GM12878 (cell line): ENCODE measurements around the gene ARHGAP6. TPM values are rescaled to one million over a fixed set of nuclear protein-coding genes. Genes with fewer than 3 reads are reported as not detected.
A peak's percentile ranks its signal among the peaks of the same experiment; 100 is the strongest.

ENCODE experiments used
- ATAC-seq: fragments of 200-7000 bp; cut with Tn5 transposase; 3 replicates; pipeline ENCODE4 v1.9.1; 2020; ENCODE audit warnings: mild to moderate bottlenecking, moderate library complexity
- BruUV-seq: library from RNA; stranded (reverse); fragments of 400-500 nt; replicated peaks from 2 replicates; lab custom pipeline; 2021; lab: Mats Ljungman, UMichigan
- CTCF ChIA-PET: fragments of 300-600 bp; sonication (Branson Sonifier 250); formaldehyde crosslinking; extraction: SDS; loops from one replicate; lab custom pipeline; 2021; ENCODE audit warnings: inconsistent platforms; lab: Yijun Ruan, JAX
- POLR2A ChIA-PET: fragments of 350-600 bp; formaldehyde crosslinking; extraction: SDS; loops from one replicate; lab custom pipeline; 2021; ENCODE audit warnings: inconsistent platforms; lab: Charles Lee
- RAD21 ChIA-PET: fragments of 300-600 bp; sonication (Branson Sonifier 250); formaldehyde crosslinking; loops from one replicate; lab custom pipeline; 2023; ENCODE audit warnings: antibody characterized with exemption; ENCODE audit not compliant: unreplicated experiment; lab: Charles Lee
- SMC1A ChIA-PET: fragments of 300-600 bp; sonication (Branson Sonifier 250); formaldehyde crosslinking; loops from one replicate; lab custom pipeline; 2023; ENCODE audit not compliant: unreplicated experiment, uncharacterized antibody; lab: Charles Lee
- DNase-seq: peaks from one replicate; pipeline ENCODE4 v3.0.0-alpha.2; 2011; ENCODE audit warnings: low read depth, low spot score
- FAIRE-seq: peaks from 3 replicates; lab custom pipeline; 2011; peaks lifted over from hg19 to GRCh38; lab: Jason Lieb, UNC
- H2AFZ ChIP-seq: 2 replicates; pipeline ENCODE4 v1.6.0; 2011; ENCODE audit warnings: low read depth, low read length, control low read depth; ENCODE audit not compliant: control insufficient read depth
- H3K27ac ChIP-seq: 2 replicates; pipeline ENCODE4 v1.5.1; 2011; ENCODE audit warnings: control low read depth; ENCODE audit not compliant: control insufficient read depth, insufficient read depth
- H3K27me3 ChIP-seq, 2 experiments: replicated peaks in 1 of 2; 2 replicates each; pipeline versions ENCODE4 v1.6.0 to v1.6.1; 2011; ENCODE audit warnings: low read length in 1 of 2; ENCODE audit not compliant: control insufficient read depth in 2 of 2, insufficient read depth in 2 of 2
- H3K36me3 ChIP-seq, 2 experiments: 2 replicates each; pipeline ENCODE4 v1.5.1; 2011; ENCODE audit warnings: low read length in 1 of 2; ENCODE audit not compliant: control insufficient read depth in 2 of 2, insufficient read depth in 2 of 2
- H3K4me1 ChIP-seq: 2 replicates; pipeline ENCODE4 v1.6.1; 2011; ENCODE audit warnings: mild to moderate bottlenecking, low read length, moderate library complexity, mixed read lengths; ENCODE audit not compliant: control insufficient read depth, insufficient read depth
- H3K4me2 ChIP-seq: 2 replicates; pipeline ENCODE4 v1.6.0; 2011; ENCODE audit warnings: control low read depth; ENCODE audit not compliant: control insufficient read depth, insufficient read depth
- H3K4me3 ChIP-seq: fragments of 200-600 bp; sonication (generic); 2 replicates; pipeline ENCODE4 v1.5.1; 2016
- H3K79me2 ChIP-seq: 2 replicates; pipeline ENCODE4 v1.6.0; 2011; ENCODE audit warnings: low read length; ENCODE audit not compliant: control insufficient read depth, insufficient read depth
- H3K9ac ChIP-seq: 2 replicates; pipeline ENCODE4 v1.8.0; 2011; ENCODE audit warnings: low read length, control low read depth, mixed read lengths; ENCODE audit not compliant: control insufficient read depth, insufficient read depth
- H3K9me3 ChIP-seq: replicated peaks from 3 replicates; pipeline ENCODE4 v1.5.1; 2011; ENCODE audit warnings: mild to moderate bottlenecking, low read length; ENCODE audit not compliant: control insufficient read depth, insufficient read depth
- H4K20me1 ChIP-seq: 2 replicates; pipeline ENCODE4 v1.6.0; 2011; ENCODE audit not compliant: control insufficient read depth, insufficient read depth
- BCL11A ChIP-seq: IDR thresholded peaks from 2 replicates; pipeline ENCODE4 v1.6.1; 2011; ENCODE audit warnings: low read depth, low read length
- IRF4 ChIP-seq: IDR thresholded peaks from 2 replicates; pipeline ENCODE4 v1.6.1; 2011; ENCODE audit warnings: low read depth, low read length
- NFYB ChIP-seq: IDR thresholded peaks from 2 replicates; pipeline ENCODE4 v1.6.1; 2011; ENCODE audit warnings: low read depth, mild to moderate bottlenecking, low read length, improper control_type of control experiment, moderate library complexity; ENCODE audit not compliant: insufficient read depth
- RELA ChIP-seq: fragments of 450-650 bp; IDR thresholded peaks from 2 replicates; pipeline ENCODE4 v1.8.0; 2014; ENCODE audit warnings: borderline replicate concordance; ENCODE audit not compliant: partially characterized antibody
- TBL1XR1 ChIP-seq: IDR thresholded peaks from 2 replicates; pipeline ENCODE4 v1.6.1; 2012; ENCODE audit warnings: low read depth, low read length, improper control_type of control experiment
- WGBS: methylation state at CpG from one replicate; pipeline ENCODE4 v1.1.6; 2016; ENCODE audit warnings: low lambda C conversion rate; ENCODE audit not compliant: insufficient replicate concordance, insufficient coverage; ENCODE audit errors: missing lambda C conversion rate; 5-methylcytosine and 5-hydroxymethylcytosine counted together
- in situ Hi-C: fragments of 300-500 bp; cut with MboI; formaldehyde crosslinking; loops from 9 replicates; pipeline ENCODE4 v1.14.3; 2018; ENCODE audit warnings: mixed read lengths
- intact Hi-C: fragments of 100-400 bp; cut with micrococcal nuclease; formaldehyde crosslinking; loops from one replicate; pipeline ENCODE4 v1.14.2; 2022; ENCODE audit not compliant: unreplicated experiment
- polyA plus RNA-seq, 11 experiments: library from polyadenylated mRNA; depleted of rRNA in 4 of 11; unstranded in 6 of 11; stranded (reverse) in 5 of 11; fragments of >200 nt; fragmentation: Nextera tagmentation in 4 of 11; fragmentation: Illumina TruSeq in 1 of 11; extraction: Ambion mirVana in 4 of 11; extraction: Trizol in 1 of 11; gene quantifications; 1 replicate in 1 of 11; 2 replicates in 10 of 11; pipeline versions ENCODE4 v1.2.1 to v1.2.3, GENCODE V29; 2011 to 2016; ENCODE audit warnings: inconsistent platforms in 2 of 11, missing spikeins in 2 of 11, low read depth in 1 of 11
- total RNA-seq, 4 experiments: library from RNA; depleted of rRNA in 3 of 4; stranded (reverse); fragments of >200 nt in 3 of 4; fragmentation: Illumina TruSeq in 1 of 4; extraction: Trizol in 1 of 4; gene quantifications; 2 replicates each; pipeline versions ENCODE4 v1.2.1 to v1.2.3, GENCODE V29; 2013 to 2021
- TF ChIP-seq, protein P1 (sequence below): fragments of 450-650 bp; IDR thresholded peaks from 2 replicates; pipeline ENCODE4 v1.6.1; 2017; ENCODE audit warnings: mild to moderate bottlenecking
- TF ChIP-seq, protein P2 (sequence below): fragments of 450-650 bp; IDR thresholded peaks from 2 replicates; pipeline ENCODE4 v1.6.1; 2016; ENCODE audit warnings: mild to moderate bottlenecking, moderate library complexity, borderline replicate concordance

The ARHGAP6 gene
- total and polyA plus RNA-seq, 10 of the 15 experiments (the other 5 are each of a cell fraction or from before 2014, with no cell fraction given): 0.20 to 1.8 (median 0.76) TPM

DNA sequence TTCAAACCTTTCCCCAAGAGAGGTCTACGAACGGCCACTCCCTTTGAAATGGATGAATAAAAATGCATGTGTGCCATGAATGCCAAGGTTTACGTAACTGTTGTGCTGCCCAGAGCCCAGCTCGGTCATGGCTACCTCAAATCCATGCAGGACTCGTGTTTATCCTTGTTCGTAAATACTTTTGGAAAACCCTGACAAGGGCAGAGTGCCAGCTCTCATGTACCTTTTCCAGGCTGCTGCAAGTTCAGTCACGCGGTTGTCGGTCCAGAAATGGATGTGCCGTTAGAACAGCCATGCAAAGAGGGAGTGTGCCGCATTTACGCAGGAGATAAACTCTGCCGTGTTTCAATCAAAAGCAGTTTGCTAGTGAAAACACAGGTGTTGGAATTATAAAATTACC is 249.1 kb downstream of the ARHGAP6 start:
- FAIRE-seq (no peak), DNase-seq (no peak), ATAC-seq (no peak)
- POLR2A ChIA-PET: no interaction called here
- TF ChIP-seq RELA: no peak
- TF ChIP-seq, protein P1, sequence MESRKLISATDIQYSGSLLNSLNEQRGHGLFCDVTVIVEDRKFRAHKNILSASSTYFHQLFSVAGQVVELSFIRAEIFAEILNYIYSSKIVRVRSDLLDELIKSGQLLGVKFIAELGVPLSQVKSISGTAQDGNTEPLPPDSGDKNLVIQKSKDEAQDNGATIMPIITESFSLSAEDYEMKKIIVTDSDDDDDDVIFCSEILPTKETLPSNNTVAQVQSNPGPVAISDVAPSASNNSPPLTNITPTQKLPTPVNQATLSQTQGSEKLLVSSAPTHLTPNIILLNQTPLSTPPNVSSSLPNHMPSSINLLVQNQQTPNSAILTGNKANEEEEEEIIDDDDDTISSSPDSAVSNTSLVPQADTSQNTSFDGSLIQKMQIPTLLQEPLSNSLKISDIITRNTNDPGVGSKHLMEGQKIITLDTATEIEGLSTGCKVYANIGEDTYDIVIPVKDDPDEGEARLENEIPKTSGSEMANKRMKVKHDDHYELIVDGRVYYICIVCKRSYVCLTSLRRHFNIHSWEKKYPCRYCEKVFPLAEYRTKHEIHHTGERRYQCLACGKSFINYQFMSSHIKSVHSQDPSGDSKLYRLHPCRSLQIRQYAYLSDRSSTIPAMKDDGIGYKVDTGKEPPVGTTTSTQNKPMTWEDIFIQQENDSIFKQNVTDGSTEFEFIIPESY: no peak
- TF ChIP-seq TBL1XR1: no peak
- TF ChIP-seq NFYB: no peak
- no peak for TF ChIP-seq BCL11A
- RAD21 ChIA-PET: no interaction called here
- Histone ChIP-seq H3K27ac (no peak overlapping the region), H2AFZ (no peak overlapping the region), H3K4me2 (no peak overlapping the region), H3K36me3 (no peaks in the 10 kb centered on the region), H3K9me3 (no peaks in the 10 kb centered on the region), H4K20me1 (no peaks in the 10 kb centered on the region), H3K79me2 (no peaks in the 10 kb centered on the region), H3K9ac (no peak overlapping the region), H3K27me3 (no peaks in the 10 kb centered on the region; a peak in 1 of 4 replicates), H3K4me1 (no peaks in the 10 kb centered on the region), H3K4me3 (no peak overlapping the region)
- no TSS peak for BruUV-seq
- in situ Hi-C loops: no loop called here
- WGBS: 57% methylated on average over 13 of the region's 13 CpGs
- intact Hi-C loops: no loop called here
- SMC1A ChIA-PET: interaction anchor here (1.2 kb wide), 1 partner anchor 35 kb away, joined by 4 read pairs; no protein-coding TSS in a partner anchor
- CTCF ChIA-PET: no interaction called here

DNA sequence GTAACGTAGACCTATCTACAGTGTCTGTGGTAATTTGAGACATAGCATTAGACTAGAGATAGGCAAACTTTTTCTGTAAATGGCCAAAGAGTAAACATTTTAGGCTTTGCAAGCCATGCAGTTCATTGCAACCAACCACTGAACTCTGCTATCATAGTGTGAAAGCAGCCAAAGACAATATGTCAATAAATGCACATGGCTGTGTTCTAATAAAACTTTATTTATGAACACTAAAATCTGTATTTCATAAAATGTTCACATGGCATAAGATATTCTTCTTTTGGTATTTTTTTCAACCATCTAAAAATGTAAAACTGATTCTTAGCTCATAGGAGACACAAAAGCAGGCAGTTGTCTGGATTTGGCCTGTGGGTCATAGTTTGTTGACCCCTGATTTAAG is 251.6 kb downstream of the ARHGAP6 start:
- no TSS peak for BruUV-seq
- in situ Hi-C loops (no loop called here), intact Hi-C loops (no loop called here)
- Histone ChIP-seq H3K36me3 (no peaks in the 10 kb centered on the region), H2AFZ (no peak overlapping the region), H3K27ac (no peak overlapping the region), H3K79me2 (no peaks in the 10 kb centered on the region), H3K4me1 (no peaks in the 10 kb centered on the region), H3K9me3 (no peaks in the 10 kb centered on the region), H3K9ac (no peak overlapping the region), H3K4me3 (no peak overlapping the region), H3K27me3 (no peaks in the 10 kb centered on the region; a peak in 1 of 4 replicates), H3K4me2 (no peak overlapping the region)
- FAIRE-seq: no peak
- ATAC-seq: no peak
- ChIA-PET POLR2A (no interaction called here), CTCF (no interaction called here), RAD21 (no interaction called here)
- 0% methylated on average over 1 of the region's 1 CpG for WGBS
- no peak for DNase-seq
- no peak for TF ChIP-seq IRF4
- TF ChIP-seq, protein P2, sequence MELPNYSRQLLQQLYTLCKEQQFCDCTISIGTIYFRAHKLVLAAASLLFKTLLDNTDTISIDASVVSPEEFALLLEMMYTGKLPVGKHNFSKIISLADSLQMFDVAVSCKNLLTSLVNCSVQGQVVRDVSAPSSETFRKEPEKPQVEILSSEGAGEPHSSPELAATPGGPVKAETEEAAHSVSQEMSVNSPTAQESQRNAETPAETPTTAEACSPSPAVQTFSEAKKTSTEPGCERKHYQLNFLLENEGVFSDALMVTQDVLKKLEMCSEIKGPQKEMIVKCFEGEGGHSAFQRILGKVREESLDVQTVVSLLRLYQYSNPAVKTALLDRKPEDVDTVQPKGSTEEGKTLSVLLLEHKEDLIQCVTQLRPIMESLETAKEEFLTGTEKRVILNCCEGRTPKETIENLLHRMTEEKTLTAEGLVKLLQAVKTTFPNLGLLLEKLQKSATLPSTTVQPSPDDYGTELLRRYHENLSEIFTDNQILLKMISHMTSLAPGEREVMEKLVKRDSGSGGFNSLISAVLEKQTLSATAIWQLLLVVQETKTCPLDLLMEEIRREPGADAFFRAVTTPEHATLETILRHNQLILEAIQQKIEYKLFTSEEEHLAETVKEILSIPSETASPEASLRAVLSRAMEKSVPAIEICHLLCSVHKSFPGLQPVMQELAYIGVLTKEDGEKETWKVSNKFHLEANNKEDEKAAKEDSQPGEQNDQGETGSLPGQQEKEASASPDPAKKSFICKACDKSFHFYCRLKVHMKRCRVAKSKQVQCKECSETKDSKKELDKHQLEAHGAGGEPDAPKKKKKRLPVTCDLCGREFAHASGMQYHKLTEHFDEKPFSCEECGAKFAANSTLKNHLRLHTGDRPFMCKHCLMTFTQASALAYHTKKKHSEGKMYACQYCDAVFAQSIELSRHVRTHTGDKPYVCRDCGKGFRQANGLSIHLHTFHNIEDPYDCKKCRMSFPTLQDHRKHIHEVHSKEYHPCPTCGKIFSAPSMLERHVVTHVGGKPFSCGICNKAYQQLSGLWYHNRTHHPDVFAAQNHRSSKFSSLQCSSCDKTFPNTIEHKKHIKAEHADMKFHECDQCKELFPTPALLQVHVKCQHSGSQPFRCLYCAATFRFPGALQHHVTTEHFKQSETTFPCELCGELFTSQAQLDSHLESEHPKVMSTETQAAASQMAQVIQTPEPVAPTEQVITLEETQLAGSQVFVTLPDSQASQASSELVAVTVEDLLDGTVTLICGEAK: peak; percentile 60
- TF ChIP-seq, all 136 proteins: peak for 1
- SMC1A ChIA-PET: interaction anchor here (0.7 to 1.7 kb wide), 3 partner anchors 10 to 735 kb away, joined by 3 to 4 read pairs (median 3); no protein-coding TSS in a partner anchor
- no peaks in the 10 kb centered on the region for H4K20me1 ChIP-seq
